HCT116 (cell line): ENCODE measurements around the gene C2orf80. TPM values are rescaled to one million over a fixed set of nuclear protein-coding genes. Genes with fewer than 3 reads are reported as not detected.

Experiments
- ATAC-seq: fragments of 200-7000 bp; cut with Tn5 transposase; 2 replicates; pipeline ENCODE4 v1.9.1; 2020; ENCODE audit warnings: mild to moderate bottlenecking, moderate library complexity
- BruUV-seq: library from RNA; stranded (reverse); fragments of 400-500 nt; replicated peaks from 2 replicates; lab custom pipeline; 2021; lab: Mats Ljungman, UMichigan
- CTCF ChIA-PET: fragments of 300-600 bp; sonication (Branson Sonifier 250); formaldehyde crosslinking; loops from one replicate; lab custom pipeline; 2021; ENCODE audit warnings: antibody characterized with exemption; lab: Charles Lee
- POLR2A ChIA-PET: fragments of 300-600, 350-600 bp; sonication (Branson Sonifier 250); formaldehyde crosslinking; loops from one replicate; lab custom pipeline; 2021; ENCODE audit warnings: antibody characterized with exemption; lab: Charles Lee
- RAD21 ChIA-PET, 2 experiments: fragments of 300-600 bp; sonication (Branson Sonifier 250); formaldehyde crosslinking; loops; one replicate each; lab custom pipeline; 2023; ENCODE audit warnings: low total read pairs in 2 of 2; ENCODE audit not compliant: uncharacterized antibody in 2 of 2, unreplicated experiment in 2 of 2, low non-redundant PET in 1 of 2; lab: Charles Lee
- DNase-seq: peaks from one replicate; pipeline ENCODE4 v3.0.0-alpha.2; 2010; ENCODE audit warnings: low read depth, low spot score
- H2AFZ ChIP-seq: fragments of 200-600 bp; shearing (Covaris generic), sonication (generic); 2 replicates; pipeline ENCODE4 v1.6.1; 2017; ENCODE audit warnings: low read depth, mixed run types, mixed read lengths, antibody characterized with exemption, low read length; ENCODE audit not compliant: poor library complexity, severe bottlenecking
- H3K27ac ChIP-seq: 2 replicates; pipeline ENCODE4 v1.5.1; 2012; ENCODE audit warnings: low read depth, low read length
- H3K27me3 ChIP-seq: fragments of 200-600 bp; sonication (generic); 2 replicates; pipeline ENCODE4 v1.6.1; 2016; ENCODE audit warnings: mixed run types, low read length, mixed read lengths; ENCODE audit not compliant: insufficient read depth
- H3K36me3 ChIP-seq, 2 experiments: fragments of 200-500 bp in 1 of 2; fragments of 200-600 bp in 1 of 2; sonication (Bioruptor generic) in 1 of 2; sonication (generic) in 1 of 2; 2 replicates each; pipeline versions ENCODE4 v1.5.1 to v1.6.1; 2014 to 2016; ENCODE audit warnings: low read length in 2 of 2, inconsistent platforms in 1 of 2, mixed read lengths in 1 of 2, mixed run types in 1 of 2; ENCODE audit not compliant: insufficient read depth in 2 of 2, control insufficient read depth in 1 of 2
- H3K4me1 ChIP-seq, 2 experiments: fragments of 200-600 bp in 1 of 2; sonication (generic) in 1 of 2; 2 replicates each; pipeline versions ENCODE4 v1.5.1 to v1.6.1; 2012 to 2017; ENCODE audit warnings: low read length in 2 of 2, inconsistent platforms in 1 of 2, mild to moderate bottlenecking in 1 of 2, mixed read lengths in 1 of 2, mixed run types in 1 of 2, moderate library complexity in 1 of 2; ENCODE audit not compliant: insufficient read depth in 2 of 2, control insufficient read depth in 1 of 2
- H3K4me2 ChIP-seq: fragments of 200-600 bp; sonication (generic); 2 replicates; pipeline ENCODE4 v1.6.1; 2017; ENCODE audit warnings: mixed run types, low read length, mixed read lengths
- H3K4me3 ChIP-seq, 2 experiments: fragments of 200-600 bp in 1 of 2; sonication (generic) in 1 of 2; replicated peaks in 1 of 2; 2 replicates each; pipeline ENCODE4 v1.5.1; 2011 to 2016; ENCODE audit warnings: low read length in 2 of 2, control low read depth in 1 of 2, low read depth in 1 of 2, mild to moderate bottlenecking in 1 of 2, mixed read lengths in 1 of 2, mixed run types in 1 of 2
- H3K79me2 ChIP-seq: fragments of 200-600 bp; sonication (generic); 2 replicates; pipeline ENCODE4 v1.6.1; 2017; ENCODE audit warnings: mild to moderate bottlenecking, mixed run types, low read length, moderate library complexity, mixed read lengths; ENCODE audit not compliant: insufficient read depth
- H3K9ac ChIP-seq: fragments of 200-600 bp; sonication (generic); 2 replicates; pipeline ENCODE4 v1.6.1; 2016; ENCODE audit warnings: low read length, mixed read lengths
- H3K9me2 ChIP-seq: fragments of 200-600 bp; sonication (generic), shearing (Covaris generic); 2 replicates; pipeline ENCODE4 v1.6.1; 2017; ENCODE audit warnings: mixed run types, mild to moderate bottlenecking, moderate library complexity; ENCODE audit not compliant: insufficient read depth
- H3K9me3 ChIP-seq, 2 experiments: fragments of 200-500 bp in 1 of 2; fragments of 200-600 bp in 1 of 2; sonication (Bioruptor generic) in 1 of 2; sonication (generic) in 1 of 2; 2 replicates each; pipeline ENCODE4 v1.6.1; 2014 to 2017; ENCODE audit warnings: low read length in 2 of 2, mixed read lengths in 2 of 2, inconsistent platforms in 1 of 2, low read depth in 1 of 2, mild to moderate bottlenecking in 1 of 2, mixed run types in 1 of 2, moderate library complexity in 1 of 2; ENCODE audit not compliant: control insufficient read depth in 1 of 2, insufficient read depth in 1 of 2
- H4K20me1 ChIP-seq: fragments of 200-600 bp; sonication (generic), shearing (Covaris generic); 2 replicates; pipeline ENCODE4 v1.6.1; 2017; ENCODE audit warnings: mixed run types, mild to moderate bottlenecking, moderate library complexity; ENCODE audit not compliant: insufficient read depth
- CEBPB ChIP-seq: IDR thresholded peaks from 2 replicates; pipeline ENCODE4 v1.6.1; 2012; ENCODE audit warnings: low read depth
- JUND ChIP-seq: IDR thresholded peaks from 2 replicates; pipeline ENCODE4 v1.6.1; 2012
- POLR2AphosphoS5 ChIP-seq: IDR thresholded peaks from 2 replicates; pipeline ENCODE4 v1.6.1; 2011; ENCODE audit warnings: mild to moderate bottlenecking, low read depth, low read length, moderate library complexity
- RAD21 ChIP-seq: IDR thresholded peaks from 2 replicates; pipeline ENCODE4 v1.6.1; 2012; ENCODE audit warnings: low read depth, mild to moderate bottlenecking
- YY1 ChIP-seq: IDR thresholded peaks from 2 replicates; pipeline ENCODE4 v1.6.1; 2011; ENCODE audit warnings: low read length, low read depth, moderate library complexity, mild to moderate bottlenecking; ENCODE audit not compliant: insufficient replicate concordance; ENCODE audit errors: extremely low read depth
- intact Hi-C: fragments of 100-400 bp; cut with micrococcal nuclease; formaldehyde crosslinking; loops from 2 replicates; pipeline ENCODE4 v1.10.0; 2022
- total RNA-seq: library from RNA; stranded (reverse); gene quantifications from one replicate; pipeline ENCODE4 v1.2.1, GENCODE V29; 2021; ENCODE audit not compliant: unreplicated experiment
- TF ChIP-seq, protein P1 (sequence below): IDR thresholded peaks from 2 replicates; pipeline ENCODE4 v1.6.1; 2012
- TF ChIP-seq, protein P2 (sequence below): IDR thresholded peaks from 2 replicates; pipeline ENCODE4 v1.6.1; 2012; ENCODE audit warnings: low read depth

The C2orf80 gene
- total RNA-seq, 1 experiment from 2014 or later: not detected

DNA sequence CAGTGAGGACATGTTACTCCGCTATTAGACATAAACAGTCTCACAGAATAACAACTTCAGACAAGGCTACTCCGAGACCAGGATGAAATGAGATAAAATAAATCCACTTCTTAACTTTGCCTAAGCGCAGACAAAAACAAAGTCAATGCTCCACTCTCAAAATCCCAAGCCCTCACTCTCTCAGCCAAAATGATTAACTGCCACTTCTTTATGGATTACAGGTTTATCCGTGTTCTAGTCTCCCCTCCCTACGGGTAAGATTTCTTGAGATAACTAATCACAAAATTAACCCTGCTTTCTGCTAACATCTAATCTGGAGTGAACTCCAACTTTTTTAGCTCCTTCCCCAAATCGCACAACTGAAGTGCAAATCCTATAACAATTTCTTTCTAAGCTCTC is 59.1 kb downstream of the C2orf80 start:
- TF ChIP-seq RAD21: no peak
- no peak for TF ChIP-seq YY1
- TF ChIP-seq POLR2AphosphoS5: no peak
- TF ChIP-seq, protein P1, sequence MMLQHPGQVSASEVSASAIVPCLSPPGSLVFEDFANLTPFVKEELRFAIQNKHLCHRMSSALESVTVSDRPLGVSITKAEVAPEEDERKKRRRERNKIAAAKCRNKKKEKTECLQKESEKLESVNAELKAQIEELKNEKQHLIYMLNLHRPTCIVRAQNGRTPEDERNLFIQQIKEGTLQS: no peak
- TF ChIP-seq JUND: no peak
- TF ChIP-seq, protein P2, sequence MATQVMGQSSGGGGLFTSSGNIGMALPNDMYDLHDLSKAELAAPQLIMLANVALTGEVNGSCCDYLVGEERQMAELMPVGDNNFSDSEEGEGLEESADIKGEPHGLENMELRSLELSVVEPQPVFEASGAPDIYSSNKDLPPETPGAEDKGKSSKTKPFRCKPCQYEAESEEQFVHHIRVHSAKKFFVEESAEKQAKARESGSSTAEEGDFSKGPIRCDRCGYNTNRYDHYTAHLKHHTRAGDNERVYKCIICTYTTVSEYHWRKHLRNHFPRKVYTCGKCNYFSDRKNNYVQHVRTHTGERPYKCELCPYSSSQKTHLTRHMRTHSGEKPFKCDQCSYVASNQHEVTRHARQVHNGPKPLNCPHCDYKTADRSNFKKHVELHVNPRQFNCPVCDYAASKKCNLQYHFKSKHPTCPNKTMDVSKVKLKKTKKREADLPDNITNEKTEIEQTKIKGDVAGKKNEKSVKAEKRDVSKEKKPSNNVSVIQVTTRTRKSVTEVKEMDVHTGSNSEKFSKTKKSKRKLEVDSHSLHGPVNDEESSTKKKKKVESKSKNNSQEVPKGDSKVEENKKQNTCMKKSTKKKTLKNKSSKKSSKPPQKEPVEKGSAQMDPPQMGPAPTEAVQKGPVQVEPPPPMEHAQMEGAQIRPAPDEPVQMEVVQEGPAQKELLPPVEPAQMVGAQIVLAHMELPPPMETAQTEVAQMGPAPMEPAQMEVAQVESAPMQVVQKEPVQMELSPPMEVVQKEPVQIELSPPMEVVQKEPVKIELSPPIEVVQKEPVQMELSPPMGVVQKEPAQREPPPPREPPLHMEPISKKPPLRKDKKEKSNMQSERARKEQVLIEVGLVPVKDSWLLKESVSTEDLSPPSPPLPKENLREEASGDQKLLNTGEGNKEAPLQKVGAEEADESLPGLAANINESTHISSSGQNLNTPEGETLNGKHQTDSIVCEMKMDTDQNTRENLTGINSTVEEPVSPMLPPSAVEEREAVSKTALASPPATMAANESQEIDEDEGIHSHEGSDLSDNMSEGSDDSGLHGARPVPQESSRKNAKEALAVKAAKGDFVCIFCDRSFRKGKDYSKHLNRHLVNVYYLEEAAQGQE: no peak
- TF ChIP-seq CEBPB: no peak
- Histone ChIP-seq H3K4me1 (peaks cover 0 to 7% of the 10 kb centered on the region in 2 experiments; a peak in 2 of 4 replicates), H3K9ac (no peak overlapping the region), H3K79me2 (no peaks in the 10 kb centered on the region), H3K9me2 (no peaks in the 10 kb centered on the region), H3K9me3 (no peaks in the 10 kb centered on the region), H3K27me3 (no peaks in the 10 kb centered on the region), H3K4me2 (no peak overlapping the region), H3K27ac (no peak overlapping the region), H4K20me1 (no peaks in the 10 kb centered on the region), H3K4me3 (no peak overlapping the region), H2AFZ (no peak overlapping the region), H3K36me3 (no peaks in the 10 kb centered on the region)
- intact Hi-C loops: no loop called here
- CTCF ChIA-PET: interaction anchor here (1.1 kb wide), 1 partner anchor 44 kb away, joined by 3 read pairs; no protein-coding TSS in a partner anchor
- no peak for DNase-seq
- no TSS peak for BruUV-seq
- no peak for ATAC-seq
- POLR2A ChIA-PET: no interaction called here
- RAD21 ChIA-PET: no interaction called here
